CD8-positive, alpha-beta memory T cell (primary cell): ENCODE results near the gene TMEM242. TPM values are rescaled to one million over a fixed set of nuclear protein-coding genes. Genes with fewer than 3 reads are reported as not detected.
A peak's percentile ranks its signal among the peaks of the same experiment; 100 is the strongest.

Experiments
- CTCF ChIA-PET: fragments of 350-600 bp; sonication (Branson Sonifier 250); formaldehyde crosslinking; loops from one replicate; lab custom pipeline; 2021; ENCODE audit warnings: antibody characterized with exemption; lab: Charles Lee
- POLR2A ChIA-PET: fragments of 350-600 bp; sonication (Branson Sonifier 250); formaldehyde crosslinking; loops from one replicate; lab custom pipeline; 2021; ENCODE audit warnings: antibody characterized with exemption; lab: Charles Lee
- DNase-seq, 5 donors: peaks; one replicate each; pipeline versions ENCODE4 v3.0.0 to v3.0.0-alpha.2; 2020 to 2022; ENCODE audit warnings: mixed read lengths in 1 of 5
- H3K27ac ChIP-seq: one replicate; pipeline ENCODE4 v1.7.0; 2013; ENCODE audit warnings: low read depth, mild to moderate bottlenecking, low read length, moderate library complexity
- H3K27me3 ChIP-seq: 2 replicates; pipeline ENCODE4 v1.7.0; 2013; ENCODE audit warnings: low read length, mild to moderate bottlenecking; ENCODE audit not compliant: insufficient read depth, poor library complexity, severe bottlenecking
- H3K36me3 ChIP-seq: 2 replicates; pipeline ENCODE4 v1.7.0; 2013; ENCODE audit warnings: mild to moderate bottlenecking, low read length, moderate library complexity; ENCODE audit not compliant: insufficient read depth
- H3K4me1 ChIP-seq: 2 replicates; pipeline ENCODE4 v1.7.0; 2013; ENCODE audit warnings: mild to moderate bottlenecking, low read length, moderate library complexity; ENCODE audit not compliant: insufficient read depth
- H3K4me3 ChIP-seq: 2 replicates; pipeline ENCODE4 v1.7.0; 2013; ENCODE audit warnings: mild to moderate bottlenecking, low read length
- H3K9me3 ChIP-seq: 2 replicates; pipeline ENCODE4 v1.7.0; 2013; ENCODE audit warnings: mild to moderate bottlenecking, low read length
- H3K27ac Mint-ChIP-seq, 8 donors: one replicate each; pipeline ENCODE4 v1.8.0; 2020 to 2021; ENCODE audit warnings: mixed read lengths in 8 of 8, mild to moderate bottlenecking in 6 of 8, inconsistent platforms in 3 of 8, moderate library complexity in 3 of 8
- H3K27me3 Mint-ChIP-seq, 2 donors: one replicate each; pipeline ENCODE4 v1.8.0; 2020 to 2021; ENCODE audit warnings: mixed read lengths in 2 of 2, mild to moderate bottlenecking in 1 of 2, moderate library complexity in 1 of 2
- H3K36me3 Mint-ChIP-seq, 3 donors: one replicate each; pipeline ENCODE4 v1.8.0; 2020 to 2021; ENCODE audit warnings: mixed read lengths in 3 of 3, inconsistent platforms in 1 of 3, mild to moderate bottlenecking in 1 of 3
- H3K4me1 Mint-ChIP-seq, 3 donors: one replicate each; pipeline ENCODE4 v1.8.0; 2020 to 2021; ENCODE audit warnings: mixed read lengths in 3 of 3, inconsistent platforms in 1 of 3, mild to moderate bottlenecking in 1 of 3
- H3K4me3 Mint-ChIP-seq, 7 donors: one replicate each; pipeline ENCODE4 v1.8.0; 2020 to 2021; ENCODE audit warnings: mixed read lengths in 7 of 7, mild to moderate bottlenecking in 6 of 7, moderate library complexity in 4 of 7, inconsistent platforms in 2 of 7
- H3K9me3 Mint-ChIP-seq, 5 donors: one replicate each; pipeline ENCODE4 v1.8.0; 2020 to 2022; ENCODE audit warnings: mixed read lengths in 5 of 5, mild to moderate bottlenecking in 3 of 5, moderate library complexity in 2 of 5, inconsistent platforms in 1 of 5
- polyA plus RNA-seq: library from polyadenylated mRNA; unstranded; fragments of 300-500 nt; fragmentation: Illumina TruSeq; gene quantifications from one replicate; pipeline ENCODE4 v1.2.3, GENCODE V29; 2021
- total RNA-seq, 2 experiments: library from RNA; stranded (reverse); gene quantifications; one replicate each; pipeline ENCODE4 v1.2.3, GENCODE V29; 2021

The TMEM242 gene
- total and polyA plus RNA-seq, 3 experiments from 2014 or later, result 11.0 to 12.1 (median 11.9) TPM

GRCh38 chr6:157287247-157287850 is 36.0 kb downstream of the TMEM242 start:
- H3K4me3 Mint-ChIP-seq, result no peak overlapping the region
- no peak for DNase-seq
- POLR2A ChIA-PET, result interaction anchor here (0.6 kb wide), 1 partner anchor 14 kb away, joined by 4 read pairs; no protein-coding TSS in a partner anchor
- H3K36me3 ChIP-seq, result no peaks in the 10 kb centered on the region
- no peak overlapping the region for H3K27ac ChIP-seq
- no peaks in the 10 kb centered on the region for H3K27me3 ChIP-seq
- H3K27me3 Mint-ChIP-seq, result peaks cover 0 to 1% of the 10 kb centered on the region in 2 donors
- no peak overlapping the region for H3K27ac Mint-ChIP-seq
- H3K4me1 ChIP-seq, result peaks cover 3% of the 10 kb centered on the region
- peaks cover 0 to 25% (median 3%) of the 10 kb centered on the region in 3 donors for H3K36me3 Mint-ChIP-seq
- CTCF ChIA-PET, result interaction anchor here (1.6 kb wide), 1 partner anchor 13 kb away, joined by 7 read pairs; no protein-coding TSS in a partner anchor
- peaks cover 2 to 6% (median 4%) of the 10 kb centered on the region in 3 donors for H3K4me1 Mint-ChIP-seq
- no peaks in the 10 kb centered on the region for H3K9me3 Mint-ChIP-seq
- H3K4me3 ChIP-seq, result no peak overlapping the region
- no peaks in the 10 kb centered on the region for H3K9me3 ChIP-seq

GRCh38 chr6:157285422-157285779 is 37.9 kb downstream of the TMEM242 start:
- Mint-ChIP-seq H3K27me3 (peaks cover 0 to 3% of the 10 kb centered on the region in 2 donors), H3K4me3 (no peak overlapping the region), H3K36me3 (peaks cover 0 to 10% (median 1%) of the 10 kb centered on the region in 3 donors), H3K9me3 (no peaks in the 10 kb centered on the region), H3K4me1 (no peaks in the 10 kb centered on the region), H3K27ac (no peak overlapping the region)
- ChIA-PET POLR2A (no interaction called here), CTCF (interaction anchor here (1.1 kb wide), 1 partner anchor 9 kb away, joined by 3 read pairs; no protein-coding TSS in a partner anchor)
- Histone ChIP-seq H3K4me1 (no peaks in the 10 kb centered on the region), H3K27ac (no peak overlapping the region), H3K9me3 (no peaks in the 10 kb centered on the region), H3K27me3 (no peaks in the 10 kb centered on the region), H3K4me3 (no peak overlapping the region), H3K36me3 (no peaks in the 10 kb centered on the region)
- DNase-seq, result no peak

- CTCF ChIA-PET, result interaction anchor here (1.1 kb wide), 1 partner anchor 9 kb away, joined by 3 read pairs; no protein-coding TSS in a partner anchor
Observed at GRCh38 chr6:157284738-157285421, 38.4 kb downstream of the TMEM242 start.

GRCh38 chr6:157283900-157284737 is 39.2 kb downstream of the TMEM242 start:
- Mint-ChIP-seq H3K9me3 (no peaks in the 10 kb centered on the region), H3K4me3 (no peak overlapping the region), H3K27me3 (peaks cover 0 to 3% of the 10 kb centered on the region in 2 donors), H3K4me1 (no peaks in the 10 kb centered on the region), H3K27ac (peak overlapping the region in 1 of 8 donors; percentile 36), H3K36me3 (peaks cover 0 to 5% (median 0%) of the 10 kb centered on the region in 3 donors)
- Histone ChIP-seq H3K4me1 (no peaks in the 10 kb centered on the region), H3K36me3 (no peaks in the 10 kb centered on the region), H3K4me3 (no peak overlapping the region), H3K27me3 (no peaks in the 10 kb centered on the region), H3K9me3 (no peaks in the 10 kb centered on the region), H3K27ac (no peak overlapping the region)
- ChIA-PET CTCF (interaction anchor here (1.5 kb wide), 1 partner anchor 9 kb away, joined by 6 read pairs; no protein-coding TSS in a partner anchor), POLR2A (no interaction called here)
- DNase-seq, result no peak

More at GRCh38 chr6:157284738-157285421, 38.4 kb downstream of the TMEM242 start:
- no peaks in the 10 kb centered on the region for H3K4me1 Mint-ChIP-seq
- no peaks in the 10 kb centered on the region for H3K9me3 Mint-ChIP-seq
- no peak overlapping the region for H3K4me3 Mint-ChIP-seq
- Histone ChIP-seq H3K4me3 (no peak overlapping the region), H3K4me1 (no peaks in the 10 kb centered on the region), H3K36me3 (no peaks in the 10 kb centered on the region), H3K27me3 (no peaks in the 10 kb centered on the region), H3K27ac (no peak overlapping the region), H3K9me3 (no peaks in the 10 kb centered on the region)
- DNase-seq, result no peak
- POLR2A ChIA-PET, result no interaction called here
- H3K27me3 Mint-ChIP-seq, result peaks cover 0 to 3% of the 10 kb centered on the region in 2 donors
- no peak overlapping the region for H3K27ac Mint-ChIP-seq
- peaks cover 0 to 6% (median 1%) of the 10 kb centered on the region in 3 donors for H3K36me3 Mint-ChIP-seq

GRCh38 chr6:157283330-157283898 is 39.9 kb downstream of the TMEM242 start:
- no peaks in the 10 kb centered on the region for H3K4me1 ChIP-seq
- no peaks in the 10 kb centered on the region for H3K9me3 ChIP-seq
- no peaks in the 10 kb centered on the region for H3K27me3 ChIP-seq
- Mint-ChIP-seq H3K36me3 (peaks cover 0 to 2% (median 0%) of the 10 kb centered on the region in 3 donors), H3K27ac (no peak overlapping the region), H3K4me1 (no peaks in the 10 kb centered on the region), H3K27me3 (peaks cover 0 to 3% of the 10 kb centered on the region in 2 donors), H3K9me3 (no peaks in the 10 kb centered on the region), H3K4me3 (no peak overlapping the region)
- ChIA-PET POLR2A (no interaction called here), CTCF (interaction anchor here (1.5 kb wide), 1 partner anchor 9 kb away, joined by 6 read pairs; no protein-coding TSS in a partner anchor)
- H3K27ac ChIP-seq, result no peak overlapping the region
- DNase-seq, result no peak
- H3K4me3 ChIP-seq, result no peak overlapping the region
- no peaks in the 10 kb centered on the region for H3K36me3 ChIP-seq

- H3K27ac ChIP-seq, result no peak overlapping the region
- ChIA-PET CTCF (no interaction called here), POLR2A (no interaction called here)
- H3K27ac Mint-ChIP-seq, result no peak overlapping the region
- no peak for DNase-seq
- H3K36me3 Mint-ChIP-seq, result no peaks in the 10 kb centered on the region
- peak overlapping the region in 1 of 7 donors; percentile 70 for H3K4me3 Mint-ChIP-seq
- H3K9me3 Mint-ChIP-seq, result no peaks in the 10 kb centered on the region
- no peak overlapping the region for H3K4me3 ChIP-seq
- no peaks in the 10 kb centered on the region for H3K4me1 ChIP-seq
- H3K27me3 ChIP-seq, result no peaks in the 10 kb centered on the region
- H3K4me1 Mint-ChIP-seq, result no peaks in the 10 kb centered on the region
- peaks cover 0 to 5% of the 10 kb centered on the region in 2 donors for H3K27me3 Mint-ChIP-seq
- no peaks in the 10 kb centered on the region for H3K9me3 ChIP-seq
- H3K36me3 ChIP-seq, result no peaks in the 10 kb centered on the region
Observed at GRCh38 chr6:157282284-157282683, 41.0 kb downstream of the TMEM242 start.

GRCh38 chr6:157281570-157281969 is 41.7 kb downstream of the TMEM242 start:
- Histone ChIP-seq H3K9me3 (no peaks in the 10 kb centered on the region), H3K4me3 (no peak overlapping the region), H3K27ac (no peak overlapping the region), H3K36me3 (no peaks in the 10 kb centered on the region), H3K4me1 (no peaks in the 10 kb centered on the region), H3K27me3 (no peaks in the 10 kb centered on the region)
- no peak overlapping the region for H3K4me3 Mint-ChIP-seq
- CTCF ChIA-PET, result no interaction called here
- H3K4me1 Mint-ChIP-seq, result no peaks in the 10 kb centered on the region
- H3K9me3 Mint-ChIP-seq, result no peaks in the 10 kb centered on the region
- H3K27me3 Mint-ChIP-seq, result peaks cover 0 to 6% of the 10 kb centered on the region in 2 donors
- no peaks in the 10 kb centered on the region for H3K36me3 Mint-ChIP-seq
- POLR2A ChIA-PET, result interaction anchor here (0.6 kb wide), 1 partner anchor 10 kb away, joined by 4 read pairs; no protein-coding TSS in a partner anchor
- DNase-seq, result no peak
- no peak overlapping the region for H3K27ac Mint-ChIP-seq
